GM21515 (cell line): ENCODE data around the gene NEK3.
"Not testable (repeated sequence)": the region's sequence is repeated elsewhere in the genome, so short reads cannot be mapped to it uniquely, and the experiment has no call there.

ENCODE experiments used
- ATAC-seq: cut with Tn5 transposase; IDR thresholded peaks from one replicate; pipeline ENCODE4 v1.9.1; 2021; ENCODE audit not compliant: unreplicated experiment

Gene NEK3

DNA sequence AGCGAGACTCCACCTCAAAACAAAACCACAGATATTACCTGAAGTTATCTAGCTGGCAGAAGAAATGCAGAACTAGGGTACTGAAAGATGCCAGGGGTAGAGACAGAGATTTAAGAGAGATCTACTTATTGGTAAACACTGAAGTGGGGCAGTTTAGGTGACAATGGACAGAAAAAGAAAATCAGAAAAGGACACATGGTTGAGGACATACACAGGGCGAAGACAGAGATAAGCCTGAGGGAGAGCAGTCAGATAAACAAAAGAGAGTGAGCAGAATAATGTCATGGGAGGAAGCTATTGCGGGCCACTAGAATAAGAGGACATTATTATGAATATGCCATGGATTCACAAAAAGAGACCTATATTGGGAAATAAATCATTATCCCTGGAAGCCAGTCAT lies 33.9 kb downstream of the NEK3 start:
- no peak for ATAC-seq

DNA sequence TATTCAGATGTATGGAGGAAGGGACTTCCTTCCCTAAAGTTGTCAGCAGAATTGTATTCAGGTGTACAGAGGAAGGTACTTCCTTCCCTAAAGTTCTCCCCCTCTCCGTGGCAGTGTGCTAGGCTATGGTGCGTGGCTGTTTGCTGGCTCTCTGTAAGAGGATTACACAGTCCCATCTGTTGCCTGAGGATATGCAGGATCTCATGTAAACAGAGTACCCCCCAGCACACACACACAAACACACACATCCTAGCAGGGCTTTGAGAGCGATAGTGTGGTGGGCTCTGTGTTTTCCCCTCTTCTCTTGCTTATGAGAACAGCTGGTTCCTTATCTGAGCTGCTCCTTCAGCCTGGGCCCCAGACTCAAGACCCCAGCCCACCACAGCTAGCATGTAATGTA lies 40.8 kb downstream of the NEK3 start:
- no peak for ATAC-seq

DNA sequence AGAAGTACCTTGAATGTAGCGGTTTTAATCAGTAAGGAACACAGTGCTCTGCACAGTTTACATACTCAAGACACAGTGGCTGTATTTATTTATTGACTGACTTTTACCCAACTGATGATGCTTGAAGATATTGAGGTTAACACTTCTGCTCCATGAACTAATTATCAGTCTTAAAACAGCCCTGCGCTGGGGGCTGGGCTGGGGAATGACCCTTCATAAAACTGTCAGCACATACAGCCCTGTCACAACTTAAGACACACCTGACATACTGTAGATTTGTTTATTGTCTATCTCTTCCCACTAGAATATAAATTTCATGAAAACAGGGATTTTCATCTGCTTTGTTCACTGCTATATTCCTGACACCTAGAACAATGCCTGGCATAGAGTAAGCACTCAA lies 41.3 kb downstream of the NEK3 start:
- ATAC-seq = no peak

GRCh38 chr13:52112591-52112990 lies 46.8 kb downstream of the NEK3 start:
- ATAC-seq = no peak

GRCh38 chr13:52109116-52109670 lies 50.2 kb downstream of the NEK3 start:
- ATAC-seq = no peak

DNA sequence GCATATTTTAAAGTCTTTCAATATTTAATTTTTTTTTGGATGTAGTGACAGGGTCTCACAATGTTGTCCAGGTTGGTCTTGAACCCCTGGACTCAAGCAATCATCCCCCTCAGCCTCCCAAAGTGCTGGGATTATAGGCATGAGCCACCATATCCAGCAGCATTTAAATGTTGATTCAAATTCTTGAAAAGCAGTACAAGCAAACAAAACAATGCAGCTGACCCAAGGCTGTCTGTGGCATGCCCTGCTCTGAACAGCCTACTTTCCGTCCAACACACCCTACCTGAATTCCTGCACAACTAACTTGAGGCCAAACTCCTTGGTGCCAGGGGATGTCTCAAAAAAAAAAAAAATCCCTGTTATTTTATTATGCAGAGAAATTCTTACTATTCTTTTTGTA lies 53.6 kb downstream of the NEK3 start:
- no peak for ATAC-seq

DNA sequence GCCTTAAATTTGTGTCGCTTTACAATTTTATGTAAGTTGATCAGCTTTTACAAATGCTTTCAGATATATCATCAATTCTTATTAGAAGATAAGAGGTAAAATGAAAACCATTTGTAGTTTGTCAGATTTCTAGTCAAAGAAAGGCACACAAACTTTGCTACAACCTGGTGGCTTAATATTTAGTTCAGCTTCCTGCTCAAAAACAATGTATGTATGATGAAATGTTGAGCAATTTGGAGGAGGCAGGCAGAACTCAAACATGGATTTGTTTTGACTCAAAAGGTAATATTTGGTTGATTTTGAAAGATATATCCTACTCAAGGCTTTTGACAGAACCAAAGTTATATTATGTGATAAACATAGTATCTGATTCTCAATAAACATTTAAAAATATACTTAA lies 54.8 kb downstream of the NEK3 start:
- ATAC-seq = no peak

DNA sequence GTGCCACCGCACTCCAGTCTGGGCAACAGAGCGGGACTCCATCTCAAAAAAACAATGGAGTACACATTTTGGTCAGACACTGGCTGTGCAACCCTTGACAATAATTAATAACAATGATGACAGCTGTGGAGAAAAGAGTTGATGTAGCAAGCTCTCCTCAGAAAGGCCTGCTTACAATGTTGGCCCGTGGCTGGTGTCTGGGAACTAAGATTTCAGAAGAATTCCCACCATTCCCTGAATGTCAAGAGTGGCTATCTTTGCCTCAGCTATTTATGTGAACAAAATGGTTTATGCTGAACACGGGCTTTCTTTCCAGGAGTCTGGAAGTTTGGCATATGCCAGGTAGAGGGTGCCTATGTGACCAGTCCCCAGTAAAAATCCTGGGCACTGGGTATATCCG lies 56.0 kb downstream of the NEK3 start:
- no peak for ATAC-seq

DNA sequence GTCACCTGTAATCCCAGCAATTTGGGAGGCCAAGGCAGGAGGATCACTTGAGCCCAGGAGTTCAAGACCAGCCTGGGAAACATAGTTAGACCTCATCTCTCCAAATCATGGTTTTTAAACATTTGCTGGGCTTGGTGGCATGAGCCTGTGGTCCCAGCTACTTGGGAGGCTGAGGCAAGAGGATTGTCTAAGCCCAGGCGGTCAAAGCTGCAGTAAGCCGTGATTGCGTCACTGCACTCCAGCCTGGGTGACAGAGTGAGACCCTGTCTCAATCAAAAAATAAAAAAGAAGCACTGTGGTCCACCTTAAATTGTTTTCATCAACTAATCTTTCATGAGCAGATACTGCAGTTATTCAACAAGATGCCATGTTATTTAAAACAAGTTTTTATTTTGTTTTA lies 57.0 kb downstream of the NEK3 start:
- ATAC-seq = not testable (repeated sequence)

GRCh38 chr13:52097197-52097596 lies 62.2 kb downstream of the NEK3 start:
- ATAC-seq = no peak

DNA sequence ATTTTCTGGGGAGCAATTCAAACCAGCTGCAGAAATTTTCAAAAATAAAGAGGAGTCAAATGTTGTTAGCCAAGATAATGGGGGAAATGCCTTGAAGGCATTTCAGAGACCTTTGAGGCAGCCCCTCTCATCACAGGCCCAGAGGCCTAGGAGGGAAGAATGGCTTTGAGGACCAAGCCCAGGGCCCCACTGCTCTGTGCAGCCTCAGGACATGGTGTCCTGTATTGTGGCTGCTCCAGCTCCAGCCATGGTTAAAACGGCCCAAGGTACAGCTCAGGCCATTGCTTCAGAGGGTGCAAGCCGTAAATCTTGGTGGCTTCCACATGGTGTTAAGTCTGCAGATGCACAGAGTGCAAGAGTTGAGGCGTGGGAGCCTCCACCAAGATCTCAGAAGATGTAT lies 62.6 kb downstream of the NEK3 start:
- no peak for ATAC-seq

DNA sequence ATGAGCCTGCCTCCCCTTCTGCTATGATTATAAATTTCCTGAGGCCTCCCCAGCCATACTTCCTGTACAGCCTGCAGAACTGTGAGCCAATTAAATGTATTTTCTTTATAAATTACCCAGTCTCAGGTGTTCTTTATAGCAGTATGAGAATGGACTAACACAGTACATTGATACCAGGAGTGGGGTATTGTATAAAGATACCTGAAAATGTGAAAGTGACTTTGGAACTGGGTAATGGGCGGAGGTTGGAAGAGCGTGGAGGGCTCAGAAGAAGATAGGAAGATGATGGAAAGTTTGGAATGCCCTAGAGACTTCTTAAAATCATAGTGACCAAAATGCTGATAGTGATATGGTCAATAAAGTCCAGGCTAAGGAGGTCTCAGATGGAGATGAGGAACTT lies 63.3 kb downstream of the NEK3 start:
- no peak for ATAC-seq

DNA sequence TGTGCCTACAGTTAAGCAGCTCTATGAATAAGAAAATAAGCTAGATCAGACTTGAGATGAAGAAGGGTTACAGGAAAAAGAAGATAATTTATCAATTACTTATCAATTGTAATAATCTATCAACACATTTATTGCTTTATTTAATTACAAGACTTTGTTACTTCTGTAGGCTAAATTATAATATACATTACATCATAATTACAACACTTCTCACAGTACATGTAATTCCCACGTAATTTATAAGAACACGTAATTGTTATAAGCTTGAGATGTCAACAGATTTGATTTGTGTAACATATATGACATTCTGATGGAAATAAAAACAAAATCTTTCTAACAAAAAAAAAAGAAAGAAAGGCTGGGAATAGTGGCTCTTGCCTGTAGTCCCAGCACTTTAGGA lies 67.3 kb downstream of the NEK3 start:
- ATAC-seq = no peak

- no peak for ATAC-seq
These were observed 67.9 kb downstream of the NEK3 start for GRCh38 chr13:52091473-52091872.

DNA sequence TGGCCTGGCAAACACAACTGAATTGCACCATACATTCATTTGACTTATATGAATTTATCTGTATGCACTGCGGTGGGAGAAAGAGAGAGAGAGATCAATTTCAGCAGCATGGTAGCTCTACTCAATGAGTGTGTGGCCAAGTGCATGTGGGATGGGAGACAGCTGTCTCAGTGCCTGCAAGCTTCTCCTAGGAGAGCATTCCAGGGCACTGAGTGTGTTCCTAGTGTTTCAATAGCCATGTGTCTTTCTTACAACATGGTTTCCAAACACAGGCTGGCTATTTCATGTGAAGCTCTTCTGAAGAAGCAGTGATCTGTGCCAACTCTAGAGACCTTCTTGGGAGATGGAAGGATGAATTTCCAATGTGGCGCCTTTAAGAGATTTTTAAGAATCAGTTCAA lies 74.0 kb downstream of the NEK3 start:
- no peak for ATAC-seq

GRCh38 chr13:52084981-52085380 lies 74.4 kb downstream of the NEK3 start:
- ATAC-seq = not testable (repeated sequence)
